Nephron (organoid): ENCODE data around the gene PTPRZ1.

Experiments used
- H3K27ac Mint-ChIP-seq, 3 experiments: 2 replicates each; pipeline ENCODE4 v1.8.0; 2020; ENCODE audit warnings: mixed read lengths in 3 of 3, mild to moderate bottlenecking in 2 of 3, moderate library complexity in 1 of 3
- H3K27me3 Mint-ChIP-seq: 2 replicates; pipeline ENCODE4 v1.8.0; 2021; ENCODE audit warnings: low read depth, mild to moderate bottlenecking, moderate library complexity, mixed read lengths
- H3K36me3 Mint-ChIP-seq: 2 replicates; pipeline ENCODE4 v1.8.0; 2020; ENCODE audit warnings: low read depth, mixed read lengths
- H3K4me1 Mint-ChIP-seq: 2 replicates; pipeline ENCODE4 v1.8.0; 2020; ENCODE audit warnings: mixed read lengths
- H3K4me3 Mint-ChIP-seq, 3 experiments: 2 replicates each; pipeline ENCODE4 v1.8.0; 2020; ENCODE audit warnings: mild to moderate bottlenecking in 3 of 3, mixed read lengths in 3 of 3, moderate library complexity in 2 of 3
- H3K9me3 Mint-ChIP-seq: 2 replicates; pipeline ENCODE4 v1.8.0; 2020; ENCODE audit warnings: mixed read lengths
- CTCF ChIP-seq, 3 experiments: fragments of 200-600 bp; sonication (generic); IDR thresholded peaks; one replicate each; pipeline ENCODE4 v1.5.0; 2021; ENCODE audit warnings: antibody characterized with exemption in 3 of 3; ENCODE audit not compliant: unreplicated experiment in 3 of 3

Gene PTPRZ1

GRCh38 chr7:121914676-121915279 is 41.8 kb downstream of the PTPRZ1 start:
- Mint-ChIP-seq H3K4me3 (no peak overlapping the region), H3K9me3 (no peaks in the 10 kb centered on the region), H3K27ac (no peak overlapping the region), H3K27me3 (no peaks in the 10 kb centered on the region), H3K36me3 (no peaks in the 10 kb centered on the region), H3K4me1 (peaks cover 6% of the 10 kb centered on the region)
- no peak for TF ChIP-seq CTCF (IDR thresholded peaks at IDR 0.05; ENCODE audit: unreplicated experiment in 3 of 3)

GRCh38 chr7:121916211-121916610 is 43.2 kb downstream of the PTPRZ1 start:
- Mint-ChIP-seq H3K27me3 (no peaks in the 10 kb centered on the region), H3K4me3 (no peak overlapping the region), H3K27ac (no peak overlapping the region), H3K36me3 (no peaks in the 10 kb centered on the region), H3K9me3 (no peaks in the 10 kb centered on the region), H3K4me1 (no peaks in the 10 kb centered on the region)
- TF ChIP-seq CTCF (IDR thresholded peaks at IDR 0.05; ENCODE audit: unreplicated experiment in 3 of 3): no peak

GRCh38 chr7:121919986-121920385 is 47.0 kb downstream of the PTPRZ1 start:
- Mint-ChIP-seq H3K27ac (no peak overlapping the region), H3K9me3 (no peaks in the 10 kb centered on the region), H3K36me3 (no peaks in the 10 kb centered on the region), H3K27me3 (no peaks in the 10 kb centered on the region), H3K4me1 (no peaks in the 10 kb centered on the region), H3K4me3 (no peak overlapping the region)
- no peak for TF ChIP-seq CTCF (IDR thresholded peaks at IDR 0.05; ENCODE audit: unreplicated experiment in 3 of 3)

GRCh38 chr7:121924269-121925186 is 51.6 kb downstream of the PTPRZ1 start:
- Mint-ChIP-seq H3K4me1 (no peaks in the 10 kb centered on the region), H3K27me3 (no peaks in the 10 kb centered on the region), H3K4me3 (no peak overlapping the region), H3K9me3 (no peaks in the 10 kb centered on the region), H3K36me3 (no peaks in the 10 kb centered on the region), H3K27ac (no peak overlapping the region)
- TF ChIP-seq CTCF (IDR thresholded peaks at IDR 0.05; ENCODE audit: unreplicated experiment in 3 of 3): no peak

- Mint-ChIP-seq H3K9me3 (no peaks in the 10 kb centered on the region), H3K36me3 (no peaks in the 10 kb centered on the region)
- no peak for TF ChIP-seq CTCF (IDR thresholded peaks at IDR 0.05; ENCODE audit: unreplicated experiment in 3 of 3)
Measured at GRCh38 chr7:121931149-121931902, 58.4 kb downstream of the PTPRZ1 start.

More at GRCh38 chr7:121931149-121931902, 58.4 kb downstream of the PTPRZ1 start:
- Mint-ChIP-seq H3K27ac (no peak overlapping the region), H3K27me3 (no peaks in the 10 kb centered on the region), H3K4me3 (no peak overlapping the region), H3K4me1 (no peaks in the 10 kb centered on the region)
